OCI-LY1 (cell line): ENCODE data around the gene LGALS12.
"Not testable (repeated sequence)": the region's sequence is repeated elsewhere in the genome, so short reads cannot be mapped to it uniquely, and the experiment has no call there.

Source experiments
- H2AFZ ChIP-seq: fragments of 200-600 bp; sonication (generic), shearing (Covaris generic); 2 replicates; pipeline ENCODE4 v1.6.0; 2014; ENCODE audit warnings: antibody characterized with exemption, mild to moderate bottlenecking, low read length
- H3F3A ChIP-seq: fragments of 200-600 bp; sonication (generic), shearing (Covaris generic); 2 replicates; pipeline ENCODE4 v1.6.0; 2014; ENCODE audit warnings: mild to moderate bottlenecking, antibody characterized with exemption, low read length, moderate library complexity; ENCODE audit not compliant: insufficient read depth
- H3K27ac ChIP-seq: fragments of 200-600 bp; sonication (generic); 2 replicates; pipeline ENCODE4 v1.5.1; 2014; ENCODE audit warnings: low read length, mixed run types, mild to moderate bottlenecking, low read depth; ENCODE audit not compliant: poor library complexity, severe bottlenecking
- H3K27me3 ChIP-seq: fragments of 200-600 bp; sonication (generic); 2 replicates; pipeline ENCODE4 v1.6.0; 2014; ENCODE audit warnings: antibody characterized with exemption, mild to moderate bottlenecking, low read length, moderate library complexity; ENCODE audit not compliant: insufficient read depth
- H3K36me3 ChIP-seq: fragments of 200-600 bp; sonication (generic); 2 replicates; pipeline ENCODE4 v1.6.1; 2014; ENCODE audit warnings: mild to moderate bottlenecking, antibody characterized with exemption, low read length, moderate library complexity, mixed read lengths; ENCODE audit not compliant: insufficient read depth
- H3K4me1 ChIP-seq: fragments of 200-600 bp; sonication (generic); 2 replicates; pipeline ENCODE4 v1.5.1; 2014; ENCODE audit warnings: mild to moderate bottlenecking, low read length, moderate library complexity; ENCODE audit not compliant: insufficient read depth, severe bottlenecking
- H3K4me2 ChIP-seq: fragments of 200-600 bp; sonication (generic), shearing (Covaris generic); 2 replicates; pipeline ENCODE4 v1.6.1; 2014; ENCODE audit warnings: low read length
- H3K4me3 ChIP-seq: fragments of 200-600 bp; sonication (generic); 2 replicates; pipeline ENCODE4 v1.5.1; 2014; ENCODE audit warnings: low read length, low read depth, mild to moderate bottlenecking, mixed read lengths; ENCODE audit not compliant: poor library complexity, severe bottlenecking
- H3K79me2 ChIP-seq: fragments of 200-600 bp; shearing (Covaris generic); 2 replicates; pipeline ENCODE4 v1.6.1; 2016; ENCODE audit warnings: mixed run types, low read length, mixed read lengths; ENCODE audit not compliant: insufficient read depth
- H3K9ac ChIP-seq: fragments of 200-600 bp; sonication (generic), shearing (Covaris generic); 2 replicates; pipeline ENCODE4 v1.6.1; 2014; ENCODE audit warnings: mild to moderate bottlenecking, low read length, mixed read lengths
- H3K9me2 ChIP-seq: fragments of 200-600 bp; sonication (generic), shearing (Covaris generic); 2 replicates; pipeline ENCODE4 v1.6.1; 2014; ENCODE audit warnings: low read depth, mild to moderate bottlenecking, low read length, mixed read lengths
- H3K9me3 ChIP-seq: fragments of 200-600 bp; shearing (Covaris generic); 2 replicates; pipeline ENCODE4 v1.6.1; 2014; ENCODE audit warnings: low read length, mixed read lengths
- H4K20me1 ChIP-seq: fragments of 200-600 bp; sonication (generic), shearing (Covaris generic); 2 replicates; pipeline ENCODE4 v1.6.0; 2016; ENCODE audit warnings: mild to moderate bottlenecking, low read length; ENCODE audit not compliant: insufficient read depth
- EZH2 ChIP-seq: fragments of 200-600 bp; sonication (generic), shearing (Covaris generic); IDR thresholded peaks from 2 replicates; pipeline ENCODE4 v1.8.0; 2017; ENCODE audit warnings: borderline replicate concordance, mixed run types, mild to moderate bottlenecking, antibody characterized with exemption, low read length, moderate library complexity, mixed read lengths
- TF ChIP-seq, protein P1 (sequence below): fragments of 200-600 bp; sonication (generic), shearing (Covaris generic); IDR thresholded peaks from 2 replicates; pipeline ENCODE4 v1.5.1; 2017; ENCODE audit warnings: mild to moderate bottlenecking, antibody characterized with exemption, low read length, moderate library complexity, mixed read lengths

LGALS12 gene

GRCh38 chr11:63549411-63549810 is 43.5 kb downstream of the LGALS12 start:
- no peaks in the 10 kb centered on the region for H3K36me3 ChIP-seq
- no peak overlapping the region for H3K9ac ChIP-seq
- no peaks in the 10 kb centered on the region for H3K9me3 ChIP-seq
- no peak overlapping the region for H3K4me3 ChIP-seq
- peaks cover 12% of the 10 kb centered on the region for H3K4me1 ChIP-seq
- no peak overlapping the region for H3K27ac ChIP-seq
- no peaks in the 10 kb centered on the region; the same call in 1 of the 2 replicates for H3K27me3 ChIP-seq
- H2AFZ ChIP-seq: no peak overlapping the region
- H3K4me2 ChIP-seq: no peak overlapping the region
- no peaks in the 10 kb centered on the region for H3F3A ChIP-seq
- TF ChIP-seq EZH2: no peak
- TF ChIP-seq, protein P1, sequence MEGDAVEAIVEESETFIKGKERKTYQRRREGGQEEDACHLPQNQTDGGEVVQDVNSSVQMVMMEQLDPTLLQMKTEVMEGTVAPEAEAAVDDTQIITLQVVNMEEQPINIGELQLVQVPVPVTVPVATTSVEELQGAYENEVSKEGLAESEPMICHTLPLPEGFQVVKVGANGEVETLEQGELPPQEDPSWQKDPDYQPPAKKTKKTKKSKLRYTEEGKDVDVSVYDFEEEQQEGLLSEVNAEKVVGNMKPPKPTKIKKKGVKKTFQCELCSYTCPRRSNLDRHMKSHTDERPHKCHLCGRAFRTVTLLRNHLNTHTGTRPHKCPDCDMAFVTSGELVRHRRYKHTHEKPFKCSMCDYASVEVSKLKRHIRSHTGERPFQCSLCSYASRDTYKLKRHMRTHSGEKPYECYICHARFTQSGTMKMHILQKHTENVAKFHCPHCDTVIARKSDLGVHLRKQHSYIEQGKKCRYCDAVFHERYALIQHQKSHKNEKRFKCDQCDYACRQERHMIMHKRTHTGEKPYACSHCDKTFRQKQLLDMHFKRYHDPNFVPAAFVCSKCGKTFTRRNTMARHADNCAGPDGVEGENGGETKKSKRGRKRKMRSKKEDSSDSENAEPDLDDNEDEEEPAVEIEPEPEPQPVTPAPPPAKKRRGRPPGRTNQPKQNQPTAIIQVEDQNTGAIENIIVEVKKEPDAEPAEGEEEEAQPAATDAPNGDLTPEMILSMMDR: no peak
- no peaks in the 10 kb centered on the region for H3K79me2 ChIP-seq
- H4K20me1 ChIP-seq: no peaks in the 10 kb centered on the region
- H3K9me2 ChIP-seq: no peaks in the 10 kb centered on the region

DNA sequence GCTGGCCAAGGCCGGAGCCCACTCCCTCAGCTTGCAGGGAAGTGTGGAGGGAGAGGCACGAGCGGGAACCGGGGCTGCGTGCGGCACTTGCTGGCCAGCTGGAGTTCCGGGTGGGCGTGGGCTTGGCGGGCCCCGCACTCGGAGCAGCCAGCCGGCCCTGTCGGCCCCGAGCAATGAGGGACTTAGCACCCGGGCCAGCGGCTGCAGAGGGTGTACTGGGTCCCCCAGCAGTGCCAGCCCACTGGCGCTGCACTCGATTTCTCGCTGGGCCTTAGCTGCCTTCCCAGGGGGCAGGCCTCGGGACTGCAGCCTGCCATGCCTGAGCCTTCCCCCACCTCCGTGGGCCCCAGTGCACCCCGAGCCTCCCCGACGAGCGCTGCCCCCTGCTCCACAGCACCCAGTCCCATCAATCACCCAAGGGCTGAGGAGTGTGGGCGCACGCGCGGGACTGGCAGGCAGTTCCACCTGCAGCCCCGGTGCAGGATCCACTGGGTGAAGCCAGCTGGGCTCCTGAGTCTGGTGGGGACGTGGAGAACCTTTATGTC is 44.3 kb downstream of the LGALS12 start:
- not testable (repeated sequence) for H3K4me3 ChIP-seq, H3K27ac ChIP-seq, H3F3A ChIP-seq, H4K20me1 ChIP-seq, H3K9me3 ChIP-seq, H3K79me2 ChIP-seq, H3K27me3 ChIP-seq, H3K9ac ChIP-seq, H3K4me2 ChIP-seq, H3K36me3 ChIP-seq, H3K9me2 ChIP-seq, H2AFZ ChIP-seq
- peaks cover 16% of the 10 kb centered on the region for H3K4me1 ChIP-seq

GRCh38 chr11:63551091-63551888 is 45.4 kb downstream of the LGALS12 start:
- no peaks in the 10 kb centered on the region for H4K20me1 ChIP-seq
- H3K27me3 ChIP-seq: no peaks in the 10 kb centered on the region
- H3K79me2 ChIP-seq: no peaks in the 10 kb centered on the region
- H3K9me2 ChIP-seq: no peaks in the 10 kb centered on the region
- no peak overlapping the region for H2AFZ ChIP-seq
- no peak overlapping the region for H3K4me3 ChIP-seq
- no peak overlapping the region for H3K27ac ChIP-seq
- H3K4me1 ChIP-seq: peaks cover 16% of the 10 kb centered on the region
- no peaks in the 10 kb centered on the region for H3K36me3 ChIP-seq
- no peak overlapping the region for H3K4me2 ChIP-seq
- no peak for TF ChIP-seq EZH2
- TF ChIP-seq, protein P1: no peak
- no peak overlapping the region for H3K9ac ChIP-seq
- no peaks in the 10 kb centered on the region for H3K9me3 ChIP-seq
- H3F3A ChIP-seq: no peaks in the 10 kb centered on the region

GRCh38 chr11:63551889-63552266 is 46.0 kb downstream of the LGALS12 start:
- Histone ChIP-seq H3K27ac (no peak overlapping the region), H3K4me3 (no peak overlapping the region), H3K36me3 (no peaks in the 10 kb centered on the region), H4K20me1 (no peaks in the 10 kb centered on the region), H3K27me3 (no peaks in the 10 kb centered on the region), H3K9ac (no peak overlapping the region), H3K9me2 (no peaks in the 10 kb centered on the region), H3K79me2 (no peaks in the 10 kb centered on the region), H2AFZ (no peak overlapping the region), H3K4me2 (no peak overlapping the region), H3K9me3 (no peaks in the 10 kb centered on the region), H3K4me1 (peaks cover 21% of the 10 kb centered on the region), H3F3A (no peaks in the 10 kb centered on the region)
- no peak for TF ChIP-seq EZH2
- TF ChIP-seq, protein P1: no peak
